GM10248 (cell line): ENCODE measurements around the gene MAD2L1BP.

Source experiments
- CTCF ChIA-PET: fragments of 300-600 bp; sonication (Branson Sonifier 250); formaldehyde crosslinking; extraction: SDS; loops from one replicate; lab custom pipeline; 2021; ENCODE audit warnings: antibody characterized with exemption; lab: Yijun Ruan, JAX
- POLR2A ChIA-PET: fragments of 350-650 bp; sonication (Branson Sonifier 250); formaldehyde crosslinking; extraction: SDS; loops from one replicate; lab custom pipeline; 2020; ENCODE audit warnings: antibody characterized with exemption; lab: Yijun Ruan, JAX
- DNase-seq: peaks from one replicate; pipeline ENCODE4 v3.0.0; 2012; ENCODE audit errors: extremely low spot score
- CTCF ChIP-seq: IDR thresholded peaks from 2 replicates; pipeline ENCODE4 v1.5.1; 2012; ENCODE audit warnings: mild to moderate bottlenecking, low read depth; ENCODE audit errors: extremely low read depth, missing control alignments, control extremely low read depth

The MAD2L1BP gene

DNA sequence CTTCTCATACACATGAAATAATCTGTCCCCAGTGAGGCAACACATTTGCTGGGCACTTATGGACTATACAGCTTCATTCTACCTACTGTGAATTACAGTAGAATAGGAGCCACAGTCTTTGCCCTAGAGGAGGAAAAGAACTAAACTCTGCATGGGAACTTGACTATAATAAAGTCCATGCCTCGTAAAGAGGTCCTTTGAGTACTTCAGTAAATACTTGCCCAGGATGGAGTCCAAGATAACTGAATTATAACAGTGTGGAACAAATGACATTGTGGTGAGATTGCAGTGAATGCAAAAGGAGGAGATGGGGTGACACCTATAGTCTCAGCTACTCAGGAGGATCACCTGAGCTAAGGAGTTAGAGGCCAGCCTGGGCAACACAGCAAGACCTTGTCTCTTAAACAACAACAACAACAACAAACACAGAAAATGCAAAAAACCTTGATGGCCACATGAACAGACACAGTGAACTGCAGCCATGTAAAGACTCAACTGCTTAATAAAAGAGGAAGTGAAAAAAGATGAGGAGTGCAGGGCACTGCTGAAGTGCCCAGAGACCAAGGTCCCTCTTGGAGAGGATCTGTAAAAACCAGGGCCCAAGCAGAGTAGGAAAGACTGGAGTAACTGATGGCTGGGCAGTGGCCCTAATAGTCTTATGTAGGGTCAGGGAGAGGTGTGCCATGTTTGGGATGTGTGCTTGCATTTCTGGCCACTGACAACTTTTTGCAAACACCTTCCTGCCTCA is 48.2 kb downstream of the MAD2L1BP start:
- CTCF ChIA-PET: interaction anchor here (1.2 to 14.3 kb wide), 4 partner anchors 14 to 395 kb away, joined by 3 to 152 read pairs (median 4); no protein-coding TSS in a partner anchor
- POLR2A ChIA-PET: interaction anchor here (0.5 kb wide), 1 partner anchor 563 kb away, joined by 3 read pairs; the partner anchor contains the start of gene HSP90AB1
- DNase-seq: peak; percentile 45
- TF ChIP-seq CTCF: no peak

- DNase-seq: no peak
- ChIA-PET CTCF (interaction anchor here (0.7 to 14.3 kb wide), 5 partner anchors 17 to 550 kb away, joined by 3 to 152 read pairs (median 6); no protein-coding TSS in a partner anchor), POLR2A (no interaction called here)
- no peak for TF ChIP-seq CTCF
These were observed 51.4 kb downstream of the MAD2L1BP start for GRCh38 chr6:43687079-43687436.

DNA sequence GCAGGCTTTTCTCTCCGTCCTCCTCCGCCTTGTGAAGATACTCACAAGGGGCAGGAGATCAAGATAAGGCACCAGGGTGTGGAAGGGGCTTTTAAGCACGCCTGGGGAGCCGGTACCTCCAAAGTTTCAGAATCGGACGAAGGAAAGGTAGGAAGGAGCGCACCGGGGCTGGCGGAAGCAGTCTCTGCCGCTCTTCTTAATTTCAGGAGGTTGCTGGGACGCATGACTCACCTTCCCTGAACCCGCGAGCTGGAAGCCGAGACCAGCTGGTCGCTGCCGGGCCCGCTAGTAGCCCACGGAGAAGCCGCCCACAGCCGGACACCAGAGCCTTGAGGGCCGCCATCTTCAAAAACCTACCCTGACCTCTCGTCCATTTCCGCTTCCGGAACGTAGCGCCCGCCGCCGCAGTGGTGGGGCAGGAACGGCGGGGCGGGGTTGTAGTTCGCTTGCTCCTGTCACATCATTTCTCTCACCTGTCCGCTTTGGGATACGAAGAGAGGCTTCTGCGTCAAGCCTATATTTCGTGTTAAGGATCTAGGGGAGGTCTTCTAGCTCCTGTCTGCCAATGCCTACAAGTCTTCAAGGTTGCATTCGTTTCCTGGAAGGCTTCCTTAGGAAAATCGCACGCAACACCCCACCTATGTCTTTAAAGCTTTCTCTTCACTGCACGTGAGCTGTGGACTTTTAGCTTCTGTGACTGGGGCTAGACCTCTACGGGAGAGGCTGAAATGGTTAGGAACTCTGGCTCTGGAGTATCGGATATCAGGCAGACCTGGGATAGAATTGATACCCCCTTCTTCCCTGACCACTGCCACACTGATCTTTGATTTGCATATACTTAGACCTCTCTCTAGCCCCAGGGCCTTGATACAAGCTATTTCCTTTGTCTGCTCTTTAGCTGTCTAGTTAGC is 52.1 kb downstream of the MAD2L1BP start, which contains the start of gene MRPS18A:
MRPS18A (minus strand) TSS at position 355 of the 911 bp plus-strand sequence; CDS start at position 343, 12 bp downstream.
- CTCF ChIA-PET: interaction anchor here (0.7 to 14.3 kb wide), 11 partner anchors 9 to 550 kb away, joined by 3 to 152 read pairs (median 6); no protein-coding TSS in a partner anchor
- POLR2A ChIA-PET: no interaction called here
- peak; percentile 90 for DNase-seq
- no peak for TF ChIP-seq CTCF

GRCh38 chr6:43689421-43689820 is 53.8 kb downstream of the MAD2L1BP start:
- CTCF ChIA-PET: interaction anchor here (0.9 to 14.3 kb wide), 10 partner anchors 9 to 548 kb away, joined by 3 to 152 read pairs (median 6); no protein-coding TSS in a partner anchor
- POLR2A ChIA-PET: no interaction called here
- DNase-seq: no peak
- no peak for TF ChIP-seq CTCF
